Omental fat pad (tissue), 4 donors: ENCODE measurements around the gene STEAP3. TPM values are rescaled to one million over a fixed set of nuclear protein-coding genes. Genes with fewer than 3 reads are reported as not detected.

Source experiments
- ATAC-seq: fragments of 150-250 bp; one replicate; pipeline ENCODE4 v1.9.1; 2016; ENCODE audit warnings: mild to moderate bottlenecking, moderate library complexity; ENCODE audit not compliant: low FRiP score
- DNase-seq: peaks from one replicate; pipeline ENCODE4 v3.0.0-alpha.2; 2019; ENCODE audit warnings: low spot score
- CTCF ChIP-seq, 3 donors: fragments of 450-650 bp; IDR thresholded peaks; one replicate each; pipeline ENCODE4 v1.5.1; 2016 to 2017; ENCODE audit warnings: antibody characterized with exemption in 3 of 3, mild to moderate bottlenecking in 3 of 3, moderate library complexity in 2 of 3
- total RNA-seq, 4 donors: library from RNA; depleted of rRNA; stranded (reverse); fragments of >200 nt; gene quantifications; one replicate each; pipeline ENCODE4 v1.1.0, GENCODE V29; 2016

The STEAP3 gene
- total RNA-seq, 4 donors from 2014 or later, result 9.4 to 22.4 (median 16.3) TPM

GRCh38 chr2:119225105-119225865 lies 1.7 kb downstream of the STEAP3 start:
- ATAC-seq, result no peak
- TF ChIP-seq CTCF (IDR thresholded peaks at IDR 0.05), result no peak

GRCh38 chr2:119225926-119226325 lies 2.3 kb downstream of the STEAP3 start:
- DNase-seq, result no peak
- no peak for ATAC-seq
- no peak for TF ChIP-seq CTCF (IDR thresholded peaks at IDR 0.05)

More at GRCh38 chr2:119225105-119225865, 1.7 kb downstream of the STEAP3 start:
- DNase-seq, result no peak

- DNase-seq (no peak), ATAC-seq (no peak)
- no peak for TF ChIP-seq CTCF (IDR thresholded peaks at IDR 0.05)
Observed at GRCh38 chr2:119227346-119227745, 3.7 kb downstream of the STEAP3 start.

DNA sequence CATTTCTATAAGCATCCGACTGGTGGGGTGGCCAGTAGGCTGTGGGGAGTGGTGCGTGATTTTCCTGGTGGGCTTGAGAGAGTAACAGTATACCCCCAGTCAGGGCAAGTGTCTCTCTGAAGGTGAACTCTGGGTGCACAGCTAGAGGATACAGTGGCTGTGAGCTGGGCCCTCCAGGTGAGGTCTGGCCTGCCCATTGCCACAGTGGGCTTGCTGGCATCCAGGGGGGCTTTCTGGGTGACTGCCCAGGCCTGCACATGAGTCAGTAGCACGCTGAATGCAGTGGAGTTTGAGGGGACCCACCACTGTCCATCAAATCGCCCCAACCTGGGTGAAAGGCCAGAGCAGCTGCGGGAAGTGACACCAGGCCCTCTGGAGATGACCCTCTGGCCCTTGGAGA lies 4.5 kb downstream of the STEAP3 start:
- no peak for TF ChIP-seq CTCF (IDR thresholded peaks at IDR 0.05)
- DNase-seq, result no peak
- no peak for ATAC-seq

GRCh38 chr2:119228964-119229363 lies 5.3 kb downstream of the STEAP3 start:
- DNase-seq (no peak), ATAC-seq (no peak)
- no peak for TF ChIP-seq CTCF (IDR thresholded peaks at IDR 0.05)

DNA sequence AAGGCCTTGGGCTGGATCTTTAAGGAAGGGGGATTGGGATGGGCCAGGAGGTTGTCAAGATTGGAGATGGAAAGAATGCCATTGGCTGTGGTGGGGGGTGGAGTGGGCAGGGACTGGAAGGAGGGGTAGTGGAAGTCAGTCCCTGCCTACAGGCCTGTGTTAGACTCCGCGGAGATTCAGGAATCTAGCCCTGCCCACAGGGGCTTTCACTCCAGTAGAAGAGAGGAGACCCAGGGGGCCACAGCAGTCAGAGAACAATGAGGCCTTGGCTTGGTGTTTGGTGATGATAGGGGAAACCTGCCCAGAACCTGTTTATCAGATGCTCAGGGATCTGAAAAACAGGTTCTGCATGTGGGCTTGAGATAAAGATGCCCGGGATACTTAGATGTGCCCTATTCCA lies 6.1 kb downstream of the STEAP3 start:
- ATAC-seq, result no peak
- DNase-seq, result no peak
- TF ChIP-seq CTCF (IDR thresholded peaks at IDR 0.05), result no peak
